HG02798 (cell line): ENCODE measurements around the gene DCLK2.

Experiments used
- ATAC-seq: cut with Tn5 transposase; IDR thresholded peaks from one replicate; pipeline ENCODE4 v1.9.1; 2021; ENCODE audit warnings: mild to moderate bottlenecking; ENCODE audit not compliant: unreplicated experiment, poor library complexity

The DCLK2 gene

GRCh38 chr4:150255610-150256224, 177.5 kb downstream of the DCLK2 start:
- no peak for ATAC-seq

DNA sequence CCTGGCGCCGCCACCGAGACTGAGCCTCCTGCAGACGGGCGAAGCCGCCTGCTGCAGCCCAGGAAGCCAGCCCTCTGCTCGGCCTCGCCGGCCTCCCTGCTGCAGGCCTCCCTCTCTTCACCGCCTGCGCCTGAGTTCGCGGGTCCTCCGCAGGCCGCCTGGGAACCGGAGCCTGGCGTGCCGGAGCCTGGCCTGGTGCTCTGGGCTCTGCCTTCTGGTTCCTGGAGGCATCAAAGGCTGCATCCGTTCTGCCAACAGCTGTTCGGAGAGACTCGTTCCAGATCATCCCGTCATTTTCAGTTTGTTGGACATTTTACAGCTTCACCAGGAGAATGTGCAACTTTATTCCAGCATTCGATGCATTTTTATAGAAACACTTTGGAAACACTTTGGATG, 178.0 kb downstream of the DCLK2 start:
- ATAC-seq, result no peak

DNA sequence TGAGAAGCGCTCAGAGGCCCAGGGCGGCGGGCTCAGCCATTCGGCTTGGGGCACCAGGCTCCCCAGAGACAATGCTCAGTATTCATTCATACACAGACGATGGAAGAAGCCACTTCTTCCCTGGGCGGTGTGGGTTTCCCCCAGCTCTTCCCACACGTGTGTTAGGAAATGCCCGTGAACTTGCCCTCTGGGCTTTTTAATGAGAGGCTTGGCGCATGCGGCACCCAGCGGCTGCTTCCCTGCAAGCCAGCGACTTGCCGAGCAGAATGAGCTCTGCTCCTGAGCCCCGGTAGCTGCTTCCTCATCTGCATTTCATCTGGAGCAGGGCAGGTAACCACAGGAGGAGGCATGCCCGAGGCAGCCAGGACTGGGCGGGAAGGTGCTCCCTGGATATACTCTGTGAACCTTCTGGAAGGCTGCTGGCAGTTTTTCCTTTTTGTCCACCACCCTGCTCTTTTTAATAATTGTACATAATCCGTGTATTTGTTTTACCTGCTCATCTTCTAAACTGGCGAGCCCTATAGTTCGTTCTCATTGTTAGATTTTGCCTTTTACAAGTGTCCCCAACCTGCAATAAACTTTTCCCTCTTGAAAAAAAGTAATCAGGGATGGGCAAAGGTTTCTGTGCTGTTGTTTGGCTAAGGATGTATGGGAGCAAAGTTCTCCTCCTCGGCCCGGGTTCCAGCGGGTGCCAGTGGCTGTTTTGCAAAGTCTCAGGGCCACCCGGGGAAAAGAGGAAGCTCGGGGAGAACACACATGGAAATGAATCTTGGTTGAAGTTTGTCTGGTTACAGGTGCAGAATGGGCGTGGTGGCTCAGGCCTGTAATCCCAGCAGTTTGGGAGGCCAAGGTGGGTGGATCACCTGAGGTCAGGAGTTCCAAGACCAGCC, 178.8 kb downstream of the DCLK2 start:
- no peak for ATAC-seq

DNA sequence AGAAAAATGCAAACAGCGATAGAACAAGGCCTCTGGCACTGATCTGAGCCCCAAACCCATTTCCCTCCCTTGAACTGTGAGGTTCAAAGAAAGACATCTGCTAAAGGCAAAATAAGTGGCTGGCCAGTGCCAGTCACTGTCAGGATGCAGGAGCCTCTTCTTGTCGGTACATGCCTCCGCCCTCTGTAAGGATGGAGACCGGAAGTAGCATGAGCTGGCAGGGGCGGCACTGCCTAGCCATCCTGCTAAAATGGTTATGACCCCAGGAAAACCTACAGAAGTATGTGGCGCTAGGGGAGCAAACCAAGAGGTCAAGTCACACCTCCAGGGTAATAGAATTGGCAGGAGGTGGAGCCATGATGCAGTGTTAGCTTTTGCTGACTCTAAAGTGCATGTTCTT, 180.3 kb downstream of the DCLK2 start:
- ATAC-seq, result no peak

DNA sequence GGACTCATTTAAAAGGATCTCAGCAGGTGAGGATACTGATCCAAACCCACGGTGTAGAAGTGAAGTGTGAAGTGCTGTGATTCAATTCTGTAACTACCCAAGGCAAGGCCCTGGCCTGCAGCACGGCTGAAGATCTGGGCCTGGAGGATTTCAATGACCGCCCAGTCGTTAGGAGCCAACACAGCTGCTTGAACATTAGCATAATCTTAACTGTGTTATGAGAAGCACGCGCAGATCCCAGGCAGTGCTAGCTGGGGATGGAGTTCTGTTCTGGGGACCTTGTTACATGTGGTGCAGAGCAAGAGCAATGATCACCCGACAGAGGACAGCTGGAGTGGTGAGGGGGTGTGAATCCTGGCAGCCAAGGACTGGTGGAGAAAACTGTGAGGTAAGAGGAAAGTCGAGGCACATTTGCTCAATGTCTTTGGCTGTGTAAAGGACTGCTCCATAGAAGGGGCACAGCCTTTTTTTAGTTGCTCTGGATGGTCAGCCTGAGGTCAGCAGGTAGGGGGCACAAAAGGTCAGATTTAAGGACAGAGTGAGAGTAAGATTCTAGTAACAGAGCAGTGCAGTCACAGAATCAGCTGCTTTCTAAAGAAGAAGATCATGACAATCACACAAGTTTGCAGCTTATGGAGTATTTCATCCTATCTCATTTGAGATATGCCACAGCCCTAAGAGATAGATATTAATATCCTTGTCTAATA, 181.8 kb downstream of the DCLK2 start:
- no peak for ATAC-seq

- ATAC-seq, result no peak
These were observed 183.3 kb downstream of the DCLK2 start for GRCh38 chr4:150261571-150261970.

GRCh38 chr4:150262611-150263010, 184.4 kb downstream of the DCLK2 start:
- ATAC-seq, result no peak

GRCh38 chr4:150264595-150265161, 186.4 kb downstream of the DCLK2 start:
- no peak for ATAC-seq

- no peak for ATAC-seq
These were observed 187.6 kb downstream of the DCLK2 start for GRCh38 chr4:150265806-150266205.

GRCh38 chr4:150268444-150268843, 190.2 kb downstream of the DCLK2 start:
- ATAC-seq, result no peak

GRCh38 chr4:150278206-150278605, 200.0 kb downstream of the DCLK2 start:
- ATAC-seq, result no peak

GRCh38 chr4:150280081-150280895, 202.0 kb downstream of the DCLK2 start:
- no peak for ATAC-seq

- ATAC-seq, result no peak
These were observed 202.7 kb downstream of the DCLK2 start for GRCh38 chr4:150280975-150281374.

GRCh38 chr4:150283689-150284088, 205.4 kb downstream of the DCLK2 start:
- no peak for ATAC-seq

DNA sequence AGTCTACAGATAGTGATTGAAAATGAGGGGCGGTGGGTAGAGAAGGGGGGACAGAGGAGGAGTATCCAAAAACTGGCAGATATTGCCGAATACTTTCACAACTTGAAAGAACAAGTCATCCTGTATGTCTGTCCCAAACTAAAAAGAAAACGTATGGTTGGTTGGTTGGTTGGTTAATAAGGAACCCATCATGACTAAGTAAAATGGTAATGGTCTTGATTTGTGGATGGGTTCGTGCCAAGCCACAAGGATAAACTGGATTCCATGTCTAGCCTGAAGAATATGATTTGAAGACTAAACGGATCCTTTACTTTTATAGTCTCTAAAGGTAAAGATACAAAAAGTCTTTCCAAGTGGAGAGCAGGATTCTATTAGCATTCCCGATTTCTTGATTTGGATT, 208.4 kb downstream of the DCLK2 start:
- ATAC-seq, result no peak

DNA sequence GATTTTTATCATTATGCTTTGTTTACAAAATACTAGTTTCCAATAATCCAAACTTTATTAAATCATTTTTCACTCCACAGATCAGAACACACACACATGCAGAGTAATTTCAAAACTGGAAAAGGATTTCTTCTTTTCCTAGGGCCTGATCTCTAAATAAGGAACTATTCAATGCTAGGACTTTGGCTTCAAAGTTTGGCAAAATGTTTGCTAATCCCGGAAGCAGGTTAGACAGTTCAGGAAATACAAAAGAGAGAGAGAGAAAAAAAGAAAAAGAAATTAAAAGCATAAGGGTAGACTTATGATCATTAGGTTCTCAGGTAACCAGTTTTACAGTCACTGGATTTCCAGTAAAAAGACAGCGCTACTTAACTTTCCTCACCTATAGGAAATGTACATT, 211.0 kb downstream of the DCLK2 start:
- no peak for ATAC-seq

- no peak for ATAC-seq
These were observed 211.6 kb downstream of the DCLK2 start for GRCh38 chr4:150289881-150290280.

- no peak for ATAC-seq
These were observed 219.7 kb downstream of the DCLK2 start for GRCh38 chr4:150297861-150298474.

- ATAC-seq, result no peak
These were observed 221.6 kb downstream of the DCLK2 start for GRCh38 chr4:150299816-150300215.

DNA sequence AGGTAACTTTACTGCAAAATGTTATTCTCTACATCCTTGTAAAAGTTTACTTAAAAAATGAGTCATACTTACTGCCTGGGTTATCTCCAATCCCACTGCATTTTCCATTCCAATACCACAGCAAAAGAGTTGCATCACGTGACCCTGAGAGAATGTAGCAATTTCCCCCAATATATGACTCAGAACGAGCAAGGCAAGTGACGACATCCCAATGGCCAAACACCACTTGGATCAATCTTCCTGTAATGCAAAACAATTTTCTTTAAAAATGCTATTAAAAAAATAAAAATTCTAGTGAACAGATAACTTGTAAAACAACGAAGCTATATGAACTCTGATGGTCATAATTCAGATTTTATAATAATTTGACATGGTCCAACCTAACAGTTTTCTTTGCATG, 224.3 kb downstream of the DCLK2 start:
- ATAC-seq, result no peak
